A549 (cell line): ENCODE data around the gene BCL11B. TPM values are rescaled to one million over a fixed set of nuclear protein-coding genes. Genes with fewer than 3 reads are reported as not detected.
A peak's percentile ranks its signal among the peaks of the same experiment; 100 is the strongest.

Experiments used
- ATAC-seq, 2 experiments: fragments of 200-7000 bp in 1 of 2; fragments of >200 bp in 1 of 2; cut with Nextera tagmentation in 1 of 2; cut with Tn5 transposase in 1 of 2; 3 replicates each; pipeline versions ENCODE4 v1.8.0 to v1.9.1; 2018 to 2020; ENCODE audit warnings: mild to moderate bottlenecking in 1 of 2, moderate library complexity in 1 of 2
- CTCF ChIA-PET: fragments of 300-600 bp; sonication (Branson Sonifier 250); formaldehyde crosslinking; extraction: SDS; loops from one replicate; lab custom pipeline; 2021; ENCODE audit warnings: antibody characterized with exemption, inconsistent platforms; lab: Yijun Ruan, JAX
- POLR2A ChIA-PET: fragments of 350-600 bp; formaldehyde crosslinking; extraction: SDS; loops from one replicate; lab custom pipeline; 2021; ENCODE audit warnings: antibody characterized with exemption, inconsistent platforms; lab: Yijun Ruan, JAX
- DNase-seq, 2 experiments: peaks; one replicate each; pipeline versions ENCODE4 v3.0.0 to v3.0.0-alpha.2; 2011 to 2016; ENCODE audit warnings: low read depth in 1 of 2, low spot score in 1 of 2
- FAIRE-seq: peaks from 2 replicates; lab custom pipeline; 2011; peaks lifted over from hg19 to GRCh38; lab: Jason Lieb, UNC
- H3K27ac ChIP-seq, 2 experiments: fragments of >200 bp; sonication (Bioruptor Twin); formaldehyde crosslinking; 3 replicates each; pipeline ENCODE4 v1.5.1; 2016 to 2017
- H3K4me1 ChIP-seq: fragments of >200 bp; sonication (Bioruptor Twin); formaldehyde crosslinking; 3 replicates; pipeline ENCODE4 v1.6.1; 2016
- H3K4me2 ChIP-seq: fragments of >200 bp; sonication (Bioruptor Twin); formaldehyde crosslinking; 3 replicates; pipeline ENCODE4 v1.6.1; 2016
- H3K4me3 ChIP-seq: fragments of >200 bp; sonication (Bioruptor Twin); formaldehyde crosslinking; 3 replicates; pipeline ENCODE4 v1.5.1; 2016
- H3K9me3 ChIP-seq: fragments of >200 bp; sonication (Bioruptor Twin); formaldehyde crosslinking; 3 replicates; pipeline ENCODE4 v1.6.1; 2016
- CBX8 ChIP-seq: fragments of 200-600 bp; sonication (generic); IDR thresholded peaks from 2 replicates; pipeline ENCODE4 v1.6.1; 2016
- CHD2 ChIP-seq: fragments of 150-350 bp; IDR thresholded peaks from 2 replicates; pipeline ENCODE4 v1.6.1; 2014; ENCODE audit warnings: low read length; ENCODE audit not compliant: partially characterized antibody
- CHD4 ChIP-seq: fragments of 200-600 bp; sonication (generic); IDR thresholded peaks from 2 replicates; pipeline ENCODE4 v1.6.1; 2016; ENCODE audit warnings: antibody characterized with exemption, mild to moderate bottlenecking, borderline replicate concordance
- EHF ChIP-seq: fragments of 250-450 bp; sonication (Bioruptor Pico); IDR thresholded peaks from 2 replicates; pipeline ENCODE4 v1.5.0; 2020; ENCODE audit warnings: mild to moderate bottlenecking
- ELK1 ChIP-seq: fragments of 150-350 bp; IDR thresholded peaks from 2 replicates; pipeline ENCODE4 v1.6.1; 2014; ENCODE audit warnings: low read depth, mild to moderate bottlenecking, low read length
- EP300 ChIP-seq, 2 experiments: fragments of >200 bp; sonication (Bioruptor Twin); formaldehyde crosslinking; IDR thresholded peaks; 2 replicates in 1 of 2; 3 replicates in 1 of 2; pipeline ENCODE4 v1.6.1; 2016 to 2017
- FOSB ChIP-seq: fragments of 250-450 bp; sonication (Bioruptor Pico); IDR thresholded peaks from 2 replicates; pipeline ENCODE4 v1.5.0; 2020; ENCODE audit warnings: mild to moderate bottlenecking, moderate library complexity
- FOSL2 ChIP-seq, 2 experiments: fragments of 450-650 bp in 1 of 2; fragments of >200 bp in 1 of 2; sonication (Bioruptor Twin) in 1 of 2; formaldehyde crosslinking; IDR thresholded peaks; 2 replicates each; pipeline versions ENCODE4 v1.5.0 to v1.6.1; 2016 to 2020; ENCODE audit warnings: mild to moderate bottlenecking in 1 of 2, moderate library complexity in 1 of 2
- FOXS1 ChIP-seq: fragments of 250-450 bp; sonication (Bioruptor Pico); IDR thresholded peaks from 2 replicates; pipeline ENCODE4 v1.5.0; 2020; ENCODE audit warnings: mild to moderate bottlenecking, moderate library complexity
- GATA3 ChIP-seq: IDR thresholded peaks from 2 replicates; pipeline ENCODE4 v1.6.1; 2012; ENCODE audit warnings: borderline replicate concordance
- HDAC2 ChIP-seq: fragments of 200-600 bp; sonication (generic); IDR thresholded peaks from 2 replicates; pipeline ENCODE4 v1.6.1; 2016
- HEYL ChIP-seq: fragments of 250-450 bp; sonication (Bioruptor Pico); IDR thresholded peaks from 2 replicates; pipeline ENCODE4 v1.8.0; 2021; ENCODE audit warnings: mild to moderate bottlenecking, moderate library complexity
- HOXB13 ChIP-seq: fragments of 250-450 bp; sonication (Bioruptor Pico); IDR thresholded peaks from 2 replicates; pipeline ENCODE4 v1.5.0; 2020; ENCODE audit warnings: low read depth, mild to moderate bottlenecking, moderate library complexity
- JUN ChIP-seq, 2 experiments: fragments of >200 bp; sonication (Bioruptor Twin); formaldehyde crosslinking; IDR thresholded peaks; 2 replicates in 1 of 2; 3 replicates in 1 of 2; pipeline ENCODE4 v1.6.1; 2016 to 2017
- JUNB ChIP-seq: fragments of >200 bp; sonication (Bioruptor Twin); formaldehyde crosslinking; IDR thresholded peaks from 2 replicates; pipeline ENCODE4 v1.6.1; 2016
- MAFK ChIP-seq: fragments of 450-650 bp; IDR thresholded peaks from 2 replicates; pipeline ENCODE4 v1.6.1; 2014; ENCODE audit not compliant: partially characterized antibody
- NFE2L2 ChIP-seq: fragments of 150-350 bp; conservative IDR thresholded peaks from 2 replicates; pipeline ENCODE4 v1.6.1; 2014; ENCODE audit warnings: low read length
- NR3C1 ChIP-seq: fragments of >200 bp; sonication (Bioruptor Twin); formaldehyde crosslinking; IDR thresholded peaks from 3 replicates; pipeline ENCODE4 v1.6.1; 2017
- POLR2A ChIP-seq: IDR thresholded peaks from 2 replicates; pipeline ENCODE4 v1.6.1; 2012; ENCODE audit warnings: mild to moderate bottlenecking, low read length
- RAD21 ChIP-seq, 2 experiments: fragments of >200 bp in 1 of 2; sonication (Bioruptor Twin) in 1 of 2; formaldehyde crosslinking in 1 of 2; IDR thresholded peaks in 1 of 2; conservative IDR thresholded peaks in 1 of 2; 2 replicates in 1 of 2; 3 replicates in 1 of 2; pipeline ENCODE4 v1.6.1; 2012 to 2018; ENCODE audit warnings: inconsistent platforms in 1 of 2
- RCOR1 ChIP-seq: fragments of 150-350 bp; IDR thresholded peaks from 2 replicates; pipeline ENCODE4 v1.6.1; 2014; ENCODE audit warnings: antibody characterized with exemption, low read length, low read depth
- SREBF2 ChIP-seq: fragments of 450-650 bp; IDR thresholded peaks from 2 replicates; pipeline ENCODE4 v1.6.1; 2014; ENCODE audit warnings: mild to moderate bottlenecking, moderate library complexity
- TFCP2L1 ChIP-seq: fragments of 250-450 bp; sonication (Bioruptor Pico); IDR thresholded peaks from 2 replicates; pipeline ENCODE4 v1.5.0; 2021; ENCODE audit warnings: mild to moderate bottlenecking
- ZC3H11A ChIP-seq: fragments of 450-650 bp; IDR thresholded peaks from 2 replicates; pipeline ENCODE4 v1.6.1; 2014; ENCODE audit warnings: antibody characterized with exemption, mild to moderate bottlenecking
- ZFP36 ChIP-seq: fragments of 450-650 bp; IDR thresholded peaks from 2 replicates; pipeline ENCODE4 v1.6.1; 2014; ENCODE audit warnings: borderline replicate concordance; ENCODE audit not compliant: partially characterized antibody
- ZNF302 ChIP-seq: fragments of 250-450 bp; sonication (Bioruptor Pico); IDR thresholded peaks from 2 replicates; pipeline ENCODE4 v1.9.0; 2021; ENCODE audit warnings: inconsistent platforms, mild to moderate bottlenecking, moderate library complexity
- WGBS: methylation state at CpG from one replicate; pipeline ENCODE4 v1.1.6; 2017; ENCODE audit errors: missing lambda C conversion rate; 5-methylcytosine and 5-hydroxymethylcytosine counted together
- polyA plus RNA-seq, 4 experiments: library from polyadenylated mRNA; depleted of rRNA in 3 of 4; stranded (reverse); fragments of >200 nt; fragmentation: RNase III in 1 of 4; extraction: RNeasy Plus Mini Kit Qiagen cat#74134 plus additional on column Dnase treatment in 1 of 4; gene quantifications; 2 replicates in 3 of 4; 3 replicates in 1 of 4; pipeline ENCODE4 v1.2.3, GENCODE V29; 2011 to 2017
- TF ChIP-seq, protein P1 (sequence below): fragments of 250-450 bp; sonication (Bioruptor Pico); IDR thresholded peaks from 2 replicates; pipeline ENCODE4 v1.5.0; 2021; ENCODE audit warnings: mild to moderate bottlenecking, moderate library complexity, borderline replicate concordance
- TF ChIP-seq, protein P2 (sequence below): fragments of 250-450 bp; sonication (Bioruptor Pico); IDR thresholded peaks from 2 replicates; pipeline ENCODE4 v1.5.0; 2020; ENCODE audit warnings: low read depth, mild to moderate bottlenecking, moderate library complexity
- TF ChIP-seq, protein P3 (sequence below): fragments of >200 bp; sonication (Bioruptor Twin); formaldehyde crosslinking; IDR thresholded peaks from 3 replicates; pipeline ENCODE4 v1.6.1; 2016

BCL11B gene
- polyA plus RNA-seq, 2 of the 4 experiments (the other 2 are of a cell fraction): 0.43 to 0.49 TPM

DNA sequence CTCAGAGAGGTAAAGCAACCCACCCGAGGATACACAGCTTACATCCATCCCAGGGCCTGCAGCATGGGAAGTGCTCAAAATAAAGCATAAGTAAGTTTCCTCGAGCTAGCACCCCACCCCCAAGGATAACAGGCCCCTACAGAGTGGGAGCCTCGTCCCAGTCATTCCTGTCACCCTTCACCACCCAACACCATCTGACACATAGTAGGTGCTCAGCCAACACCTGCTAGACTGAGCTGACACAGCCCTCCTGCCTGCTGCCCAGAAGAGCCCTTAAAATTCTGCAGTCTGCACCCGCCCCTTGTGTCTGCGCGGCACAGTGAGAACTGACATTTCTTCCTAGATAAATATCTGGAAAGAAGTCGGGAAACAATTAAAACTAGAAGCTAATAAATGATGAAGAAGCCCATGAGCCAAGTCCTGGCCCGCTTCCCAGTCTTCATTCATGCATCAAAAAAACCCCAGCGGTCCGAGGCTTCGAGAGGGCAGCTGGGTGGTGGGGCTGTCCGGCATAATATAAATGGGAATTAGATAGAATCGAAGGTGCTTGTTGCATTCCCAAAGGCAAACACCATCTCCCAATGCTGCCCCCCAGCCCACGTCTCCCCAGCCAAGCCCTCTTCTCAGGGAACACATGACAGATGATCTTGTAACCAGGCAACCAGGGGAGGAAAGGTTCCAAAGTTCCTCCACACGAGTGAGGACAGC is 76.2 kb downstream of the BCL11B start:
- ATAC-seq (no peak), FAIRE-seq (no peak), DNase-seq (no peak)
- WGBS: 72% methylated on average over 15 of the region's 15 CpGs
- Histone ChIP-seq H3K4me3 (no peak overlapping the region), H3K27ac (no peak overlapping the region), H3K9me3 (no peaks in the 10 kb centered on the region), H3K4me1 (peaks cover 3% of the 10 kb centered on the region; the same call in 1 of the 3 replicates), H3K4me2 (no peak overlapping the region)
- POLR2A ChIA-PET: no interaction called here
- TF ChIP-seq ZC3H11A: no peak
- no peak for TF ChIP-seq JUN (IDR thresholded peaks at IDR 0.05)
- TF ChIP-seq ELK1: no peak
- TF ChIP-seq, protein P1, sequence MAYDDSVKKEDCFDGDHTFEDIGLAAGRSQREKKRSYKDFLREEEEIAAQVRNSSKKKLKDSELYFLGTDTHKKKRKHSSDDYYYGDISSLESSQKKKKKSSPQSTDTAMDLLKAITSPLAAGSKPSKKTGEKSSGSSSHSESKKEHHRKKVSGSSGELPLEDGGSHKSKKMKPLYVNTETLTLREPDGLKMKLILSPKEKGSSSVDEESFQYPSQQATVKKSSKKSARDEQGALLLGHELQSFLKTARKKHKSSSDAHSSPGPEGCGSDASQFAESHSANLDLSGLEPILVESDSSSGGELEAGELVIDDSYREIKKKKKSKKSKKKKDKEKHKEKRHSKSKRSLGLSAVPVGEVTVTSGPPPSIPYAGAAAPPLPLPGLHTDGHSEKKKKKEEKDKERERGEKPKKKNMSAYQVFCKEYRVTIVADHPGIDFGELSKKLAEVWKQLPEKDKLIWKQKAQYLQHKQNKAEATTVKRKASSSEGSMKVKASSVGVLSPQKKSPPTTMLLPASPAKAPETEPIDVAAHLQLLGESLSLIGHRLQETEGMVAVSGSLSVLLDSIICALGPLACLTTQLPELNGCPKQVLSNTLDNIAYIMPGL (CRISPR knock-in tag): no peak
- TF ChIP-seq CBX8: no peak
- TF ChIP-seq SREBF2: no peak
- TF ChIP-seq FOXS1 (CRISPR knock-in tag): no peak
- CTCF ChIA-PET: interaction anchor here (1.2 kb wide), 1 partner anchor 79 kb away, joined by 3 read pairs; no protein-coding TSS in a partner anchor

GRCh38 chr14:99194736-99195135 is 77.3 kb downstream of the BCL11B start:
- H3K9me3 ChIP-seq: no peaks in the 10 kb centered on the region
- ATAC-seq (no peak), FAIRE-seq (no peak), DNase-seq (no peak)
- WGBS: 81% methylated on average over 13 of the region's 13 CpGs
- peaks cover 3% of the 10 kb centered on the region; the same call in 1 of the 3 replicates for H3K4me1 ChIP-seq
- TF ChIP-seq RCOR1 (no peak), GATA3 (no peak), FOSB (no peak), JUN (IDR thresholded peaks at IDR 0.05) (no peak), HOXB13 (CRISPR knock-in tag) (no peak), CHD2 (no peak), CHD4 (no peak), EHF (CRISPR knock-in tag) (no peak), TFCP2L1 (no peak), NFE2L2 (no peak), NR3C1 (no peak), EP300 (IDR thresholded peaks at IDR 0.05) (no peak), ZNF302 (no peak), HEYL (CRISPR knock-in tag) (no peak), RAD21 (conservative IDR thresholded peaks at IDR 0.05 in 1 of 2, IDR thresholded peaks at IDR 0.05 in 1 of 2) (no peak), FOSL2 (IDR thresholded peaks at IDR 0.05) (no peak), FOSL2 (CRISPR knock-in tag; IDR thresholded peaks at IDR 0.05) (no peak), JUNB (no peak)
- no peak overlapping the region for H3K4me3 ChIP-seq
- no peak overlapping the region for H3K4me2 ChIP-seq
- POLR2A ChIA-PET: no interaction called here
- H3K27ac ChIP-seq: peak overlapping the region in 1 of 2 experiments; percentile 39; a peak in 1 of 6 replicates
- CTCF ChIA-PET: no interaction called here

DNA sequence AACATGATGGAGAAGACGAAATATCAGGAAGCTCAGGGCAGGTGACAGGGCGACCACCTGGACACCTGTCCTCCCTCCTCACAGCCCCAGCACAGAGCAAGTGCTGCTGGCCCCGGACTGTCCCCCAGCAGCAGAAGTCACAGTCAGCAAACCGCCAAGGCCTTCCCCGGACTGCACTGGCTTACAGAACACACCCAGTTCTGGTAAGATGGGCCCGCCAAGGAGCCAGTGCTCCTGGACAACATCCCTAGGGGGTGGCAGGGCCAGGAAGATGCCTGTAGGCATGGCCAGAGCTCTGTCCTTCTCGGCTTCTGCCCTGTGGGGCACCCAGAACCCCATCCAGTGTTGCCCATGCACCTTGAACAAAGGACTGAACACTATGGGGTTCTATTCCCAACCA is 77.9 kb downstream of the BCL11B start:
- DNase-seq (no peak), FAIRE-seq (no peak)
- Histone ChIP-seq H3K4me1 (peaks cover 3% of the 10 kb centered on the region; the same call in 1 of the 3 replicates), H3K4me2 (no peak overlapping the region)
- TF ChIP-seq JUNB: no peak
- TF ChIP-seq, protein P2, sequence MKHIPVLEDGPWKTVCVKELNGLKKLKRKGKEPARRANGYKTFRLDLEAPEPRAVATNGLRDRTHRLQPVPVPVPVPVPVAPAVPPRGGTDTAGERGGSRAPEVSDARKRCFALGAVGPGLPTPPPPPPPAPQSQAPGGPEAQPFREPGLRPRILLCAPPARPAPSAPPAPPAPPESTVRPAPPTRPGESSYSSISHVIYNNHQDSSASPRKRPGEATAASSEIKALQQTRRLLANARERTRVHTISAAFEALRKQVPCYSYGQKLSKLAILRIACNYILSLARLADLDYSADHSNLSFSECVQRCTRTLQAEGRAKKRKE (CRISPR knock-in tag): no peak
- TF ChIP-seq ZFP36: no peak
- TF ChIP-seq POLR2A: no peak
- TF ChIP-seq MAFK: no peak
- TF ChIP-seq, protein P3, sequence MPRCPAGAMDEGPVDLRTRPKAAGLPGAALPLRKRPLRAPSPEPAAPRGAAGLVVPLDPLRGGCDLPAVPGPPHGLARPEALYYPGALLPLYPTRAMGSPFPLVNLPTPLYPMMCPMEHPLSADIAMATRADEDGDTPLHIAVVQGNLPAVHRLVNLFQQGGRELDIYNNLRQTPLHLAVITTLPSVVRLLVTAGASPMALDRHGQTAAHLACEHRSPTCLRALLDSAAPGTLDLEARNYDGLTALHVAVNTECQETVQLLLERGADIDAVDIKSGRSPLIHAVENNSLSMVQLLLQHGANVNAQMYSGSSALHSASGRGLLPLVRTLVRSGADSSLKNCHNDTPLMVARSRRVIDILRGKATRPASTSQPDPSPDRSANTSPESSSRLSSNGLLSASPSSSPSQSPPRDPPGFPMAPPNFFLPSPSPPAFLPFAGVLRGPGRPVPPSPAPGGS: no peak
- TF ChIP-seq HDAC2: no peak
- TF ChIP-seq, all 56 proteins: peak for 0
- ATAC-seq: no peak
- Histone ChIP-seq H3K27ac (peak overlapping the region in 1 of 2 experiments; percentile 39; a peak in 1 of 6 replicates), H3K9me3 (no peaks in the 10 kb centered on the region), H3K4me3 (no peak overlapping the region)
- POLR2A ChIA-PET: no interaction called here
- CTCF ChIA-PET: no interaction called here
- 87% methylated on average over 5 of the region's 7 CpGs for WGBS
